ENCODE measurements around the gene METTL25.

The METTL25 gene, protein sequence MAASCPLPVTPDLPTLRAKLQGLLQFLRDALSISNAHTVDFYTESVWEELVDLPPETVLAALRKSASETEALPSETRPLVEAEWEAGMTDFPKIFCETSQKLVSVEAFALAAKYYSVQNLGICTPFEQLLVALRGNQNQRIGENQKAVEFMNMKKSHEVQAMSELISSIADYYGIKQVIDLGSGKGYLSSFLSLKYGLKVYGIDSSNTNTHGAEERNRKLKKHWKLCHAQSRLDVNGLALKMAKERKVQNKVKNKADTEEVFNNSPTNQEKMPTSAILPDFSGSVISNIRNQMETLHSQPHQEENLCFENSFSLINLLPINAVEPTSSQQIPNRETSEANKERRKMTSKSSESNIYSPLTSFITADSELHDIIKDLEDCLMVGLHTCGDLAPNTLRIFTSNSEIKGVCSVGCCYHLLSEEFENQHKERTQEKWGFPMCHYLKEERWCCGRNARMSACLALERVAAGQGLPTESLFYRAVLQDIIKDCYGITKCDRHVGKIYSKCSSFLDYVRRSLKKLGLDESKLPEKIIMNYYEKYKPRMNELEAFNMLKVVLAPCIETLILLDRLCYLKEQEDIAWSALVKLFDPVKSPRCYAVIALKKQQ

DNA sequence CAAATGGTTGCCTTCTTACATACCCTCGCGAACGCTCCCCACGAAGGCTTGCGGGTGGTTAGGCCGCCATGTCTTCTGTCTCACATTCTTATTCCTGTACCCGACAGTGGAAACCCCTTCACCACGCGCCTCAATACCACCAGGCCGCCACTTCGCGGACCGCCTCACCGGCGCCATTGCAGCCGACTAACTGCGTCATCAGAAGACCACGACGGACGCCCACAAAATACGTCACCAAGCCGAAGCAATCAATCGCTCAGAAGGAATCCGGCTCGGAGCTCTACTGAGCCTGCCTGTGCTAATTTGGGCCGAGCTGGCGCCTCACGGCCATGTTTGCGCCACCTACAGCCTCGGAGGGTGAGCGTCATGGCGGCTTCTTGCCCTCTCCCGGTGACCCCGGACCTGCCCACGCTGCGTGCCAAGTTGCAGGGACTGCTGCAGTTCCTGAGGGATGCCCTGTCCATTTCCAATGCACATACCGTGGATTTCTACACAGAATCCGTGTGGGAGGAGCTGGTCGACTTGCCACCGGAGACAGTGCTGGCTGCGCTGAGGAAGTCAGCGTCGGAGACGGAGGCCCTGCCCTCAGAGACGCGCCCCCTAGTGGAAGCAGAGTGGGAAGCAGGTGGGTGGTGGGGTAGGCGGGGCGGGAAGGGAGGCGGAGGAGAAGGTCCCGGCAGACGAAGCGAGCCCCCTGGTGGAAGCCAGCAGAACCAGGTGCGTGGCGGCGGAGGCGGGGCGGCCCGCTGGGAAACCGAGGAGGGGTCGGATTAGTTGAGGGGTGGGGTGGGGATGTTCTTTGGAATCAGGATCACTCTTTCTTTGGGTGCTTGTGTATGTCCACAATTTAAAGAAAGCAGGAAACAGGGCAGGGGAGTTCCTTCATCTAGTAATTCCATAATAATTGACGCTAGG, at the start of gene METTL25, which contains the start of gene CCDC59:
Gene METTL25 (plus strand): TSS at position 330 of the 915 bp plus-strand sequence. CDS start 37 bp downstream, at position 367.
Gene CCDC59 (minus strand): TSS at position 188 of the 915 bp plus-strand sequence. CDS start 11 bp downstream, at position 177.
- peak; percentile 99 for DNase-seq (ENCODE audit: low read depth in 2 of 2)

DNA sequence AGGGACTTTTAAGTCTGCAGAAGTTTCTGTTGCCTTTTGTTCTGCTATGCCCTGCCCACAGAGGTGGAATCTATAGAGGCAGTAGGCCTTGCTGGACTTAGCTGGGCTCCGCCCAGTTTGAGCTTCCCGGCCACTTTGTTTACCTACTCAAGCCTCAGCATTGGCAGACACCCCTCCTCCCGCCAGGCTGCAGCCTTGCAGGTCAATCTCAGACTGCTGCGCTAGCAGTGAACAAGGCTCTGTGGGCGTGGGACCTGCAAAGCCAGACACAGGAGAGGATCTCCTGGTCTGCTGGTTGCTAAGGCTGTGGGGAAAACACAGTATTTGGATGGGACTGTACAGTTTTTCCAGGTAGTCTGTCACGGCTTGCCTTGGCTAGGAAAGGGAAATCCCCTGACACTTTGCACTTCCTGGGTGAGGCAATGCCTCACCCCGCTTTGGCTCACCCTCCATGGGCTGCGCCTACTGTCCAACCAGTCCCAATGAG, 43.9 kb upstream of the METTL25 start:
- TF ChIP-seq, protein P1, sequence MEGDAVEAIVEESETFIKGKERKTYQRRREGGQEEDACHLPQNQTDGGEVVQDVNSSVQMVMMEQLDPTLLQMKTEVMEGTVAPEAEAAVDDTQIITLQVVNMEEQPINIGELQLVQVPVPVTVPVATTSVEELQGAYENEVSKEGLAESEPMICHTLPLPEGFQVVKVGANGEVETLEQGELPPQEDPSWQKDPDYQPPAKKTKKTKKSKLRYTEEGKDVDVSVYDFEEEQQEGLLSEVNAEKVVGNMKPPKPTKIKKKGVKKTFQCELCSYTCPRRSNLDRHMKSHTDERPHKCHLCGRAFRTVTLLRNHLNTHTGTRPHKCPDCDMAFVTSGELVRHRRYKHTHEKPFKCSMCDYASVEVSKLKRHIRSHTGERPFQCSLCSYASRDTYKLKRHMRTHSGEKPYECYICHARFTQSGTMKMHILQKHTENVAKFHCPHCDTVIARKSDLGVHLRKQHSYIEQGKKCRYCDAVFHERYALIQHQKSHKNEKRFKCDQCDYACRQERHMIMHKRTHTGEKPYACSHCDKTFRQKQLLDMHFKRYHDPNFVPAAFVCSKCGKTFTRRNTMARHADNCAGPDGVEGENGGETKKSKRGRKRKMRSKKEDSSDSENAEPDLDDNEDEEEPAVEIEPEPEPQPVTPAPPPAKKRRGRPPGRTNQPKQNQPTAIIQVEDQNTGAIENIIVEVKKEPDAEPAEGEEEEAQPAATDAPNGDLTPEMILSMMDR (IDR thresholded peaks at IDR 0.05; ENCODE audit: low read depth, low read length), result no peak
- no peak overlapping the region for H3K4me3 ChIP-seq (replicated peaks in 1 of 2; ENCODE audit: low read depth in 2 of 2, low read length in 2 of 2)
- no peak for DNase-seq (ENCODE audit: low read depth in 2 of 2)

More for the DNA sequence above, at the start of gene METTL25, which contains the start of gene CCDC59:
- TF ChIP-seq, protein P1 (IDR thresholded peaks at IDR 0.05; ENCODE audit: low read depth, low read length), result peak; percentile 86
- H3K4me3 ChIP-seq (replicated peaks in 1 of 2; ENCODE audit: low read depth in 2 of 2, low read length in 2 of 2), result peak within 1 kb of the TSS; percentile 83 to 88

DNA sequence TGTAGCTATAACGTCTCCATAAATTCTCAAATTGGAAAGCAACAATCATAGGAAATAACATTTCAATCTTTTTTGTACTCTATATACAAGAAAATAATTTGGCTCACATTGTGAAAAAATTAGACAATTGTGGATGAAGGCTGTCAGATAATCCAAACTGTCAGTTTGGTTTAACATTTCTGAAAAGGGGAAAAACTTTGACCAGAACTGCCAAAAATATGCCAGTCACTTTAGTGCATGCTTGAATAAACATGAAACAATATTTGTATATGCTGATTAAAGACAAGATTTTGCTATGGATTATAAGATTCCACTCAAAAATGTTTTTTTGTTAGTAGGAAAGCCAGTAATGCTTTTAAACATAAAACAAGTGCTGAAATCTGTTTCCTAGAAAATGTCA, 39.1 kb upstream of the METTL25 start:
- TF ChIP-seq, protein P1 (IDR thresholded peaks at IDR 0.05; ENCODE audit: low read depth, low read length), result no peak

DNA sequence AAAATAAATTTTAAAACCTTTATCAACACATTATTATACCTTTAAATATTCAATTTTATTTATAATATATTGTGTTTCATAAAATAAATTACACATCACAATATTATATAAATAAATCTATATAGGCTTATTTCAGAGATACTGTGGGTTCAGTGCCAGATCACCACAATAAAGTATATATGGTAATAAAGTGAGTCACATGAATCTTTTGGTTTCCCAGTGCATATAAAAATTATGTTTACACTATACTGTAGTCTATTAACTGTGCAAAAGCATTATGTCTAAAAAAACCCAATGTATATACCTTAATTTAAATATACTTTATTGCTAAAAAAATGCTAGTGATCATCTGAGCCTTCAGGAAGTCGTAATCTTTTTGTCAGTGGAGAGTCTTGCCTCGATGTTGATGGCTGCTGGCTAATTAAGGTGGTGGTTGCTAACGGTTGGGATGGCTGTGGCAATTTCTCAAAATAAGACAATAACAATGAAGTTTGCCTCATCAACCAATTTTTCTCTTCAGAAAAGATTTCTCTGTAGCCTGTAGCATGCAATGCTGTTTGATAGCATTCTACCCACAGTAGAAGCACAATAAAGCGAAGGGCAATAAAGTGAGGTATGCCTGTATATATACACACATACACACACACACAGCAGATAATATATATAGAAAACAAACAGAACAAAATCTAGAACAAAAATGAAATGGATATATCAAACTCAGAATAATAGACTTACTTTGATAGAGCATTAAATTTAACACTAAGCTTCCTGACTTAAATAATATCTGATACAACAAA, 32.6 kb upstream of the METTL25 start:
- TF ChIP-seq, protein P1 (IDR thresholded peaks at IDR 0.05; ENCODE audit: low read depth, low read length), result no peak
- H3K4me3 ChIP-seq (replicated peaks in 1 of 2; ENCODE audit: low read depth in 2 of 2, low read length in 2 of 2), result no peak overlapping the region
- DNase-seq (ENCODE audit: low read depth in 2 of 2), result no peak

More for the DNA sequence above, 39.1 kb upstream of the METTL25 start:
- DNase-seq (ENCODE audit: low read depth in 2 of 2), result no peak
- no peak overlapping the region for H3K4me3 ChIP-seq (replicated peaks in 1 of 2; ENCODE audit: low read depth in 2 of 2, low read length in 2 of 2)

DNA sequence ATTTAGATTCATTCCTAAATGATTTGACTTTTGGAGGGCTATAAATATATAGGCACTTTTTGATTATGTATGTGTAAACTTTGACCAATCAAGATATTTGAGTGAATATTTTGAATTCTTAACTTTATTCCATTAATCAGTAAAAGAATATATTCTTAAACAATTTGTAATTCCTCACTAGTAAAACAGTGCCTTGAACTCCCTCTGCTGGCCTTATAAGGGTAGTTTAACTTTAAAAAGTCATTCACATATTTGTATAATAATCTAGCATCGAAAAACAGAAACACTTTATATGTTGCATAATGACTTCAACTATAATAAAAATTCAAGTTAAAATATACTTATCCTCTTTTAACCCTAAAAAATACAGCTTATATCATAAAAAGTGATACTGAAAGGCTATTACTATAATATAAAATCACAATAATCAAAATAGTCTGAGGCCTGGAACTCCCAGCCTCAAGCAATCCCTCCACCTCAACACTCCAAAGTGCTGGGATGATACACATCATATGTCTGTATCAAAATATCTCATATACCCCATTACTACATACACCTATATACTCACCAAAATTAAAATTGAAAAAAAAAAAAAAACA, 31.3 kb upstream of the METTL25 start:
- peak; percentile 51 to 60 for DNase-seq (ENCODE audit: low read depth in 2 of 2)
- H3K4me3 ChIP-seq (replicated peaks in 1 of 2; ENCODE audit: low read depth in 2 of 2, low read length in 2 of 2), result no peak overlapping the region
- TF ChIP-seq, protein P1 (IDR thresholded peaks at IDR 0.05; ENCODE audit: low read depth, low read length), result peak; percentile 48
